ENCODE data around the gene PPP1R14C. TPM values are rescaled to one million over a fixed set of nuclear protein-coding genes. Genes with fewer than 3 reads are reported as not detected.

The PPP1R14C gene
- total and polyA plus RNA-seq, 10 donors = 0.06 to 0.39 (median 0.18) TPM; not detected in 4

DNA sequence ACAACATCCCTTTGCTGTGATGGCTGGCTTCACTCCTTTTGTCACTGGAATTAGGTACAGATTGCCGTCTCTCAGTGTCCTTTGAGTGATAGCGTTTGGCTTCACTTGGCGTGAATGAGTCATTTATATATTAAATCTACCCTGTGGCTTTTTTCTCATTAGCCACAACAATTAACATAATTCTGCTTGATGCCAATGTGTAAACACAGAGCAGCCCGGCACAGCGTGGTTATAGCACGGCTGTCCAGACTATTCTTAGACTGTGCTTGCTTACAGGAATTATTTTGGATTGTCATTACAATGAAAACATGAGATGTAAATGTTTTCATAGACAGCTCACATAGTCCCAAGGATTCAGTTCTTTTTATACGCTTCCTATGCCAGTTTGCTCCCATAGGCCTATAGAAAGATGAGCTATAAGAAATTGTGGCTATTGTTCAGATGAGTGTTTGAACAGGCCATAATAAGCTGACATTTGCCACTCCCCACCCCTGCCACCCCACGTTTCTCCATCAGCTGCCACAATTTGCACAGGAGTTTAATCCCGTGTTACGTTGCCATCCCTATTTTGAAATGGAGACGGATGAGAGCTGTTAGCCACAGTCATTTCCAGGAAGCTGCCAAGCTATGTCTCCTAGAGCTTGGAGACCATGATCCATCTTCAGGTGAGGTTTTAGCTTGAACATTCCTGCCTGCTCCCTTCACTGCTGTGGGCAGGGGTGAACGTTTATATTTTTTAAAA is 65.9 kb downstream of the PPP1R14C start:
- 85 to 91% (median 86%) methylated on average over 12 of the region's 12 CpGs for WGBS, 5 donors
- TF ChIP-seq POLR2AphosphoS5 (IDR thresholded peaks at IDR 0.05) (no peak), POLR2A (IDR thresholded peaks at IDR 0.05) (no peak)
- TF ChIP-seq, protein P1, sequence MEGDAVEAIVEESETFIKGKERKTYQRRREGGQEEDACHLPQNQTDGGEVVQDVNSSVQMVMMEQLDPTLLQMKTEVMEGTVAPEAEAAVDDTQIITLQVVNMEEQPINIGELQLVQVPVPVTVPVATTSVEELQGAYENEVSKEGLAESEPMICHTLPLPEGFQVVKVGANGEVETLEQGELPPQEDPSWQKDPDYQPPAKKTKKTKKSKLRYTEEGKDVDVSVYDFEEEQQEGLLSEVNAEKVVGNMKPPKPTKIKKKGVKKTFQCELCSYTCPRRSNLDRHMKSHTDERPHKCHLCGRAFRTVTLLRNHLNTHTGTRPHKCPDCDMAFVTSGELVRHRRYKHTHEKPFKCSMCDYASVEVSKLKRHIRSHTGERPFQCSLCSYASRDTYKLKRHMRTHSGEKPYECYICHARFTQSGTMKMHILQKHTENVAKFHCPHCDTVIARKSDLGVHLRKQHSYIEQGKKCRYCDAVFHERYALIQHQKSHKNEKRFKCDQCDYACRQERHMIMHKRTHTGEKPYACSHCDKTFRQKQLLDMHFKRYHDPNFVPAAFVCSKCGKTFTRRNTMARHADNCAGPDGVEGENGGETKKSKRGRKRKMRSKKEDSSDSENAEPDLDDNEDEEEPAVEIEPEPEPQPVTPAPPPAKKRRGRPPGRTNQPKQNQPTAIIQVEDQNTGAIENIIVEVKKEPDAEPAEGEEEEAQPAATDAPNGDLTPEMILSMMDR (IDR thresholded peaks at IDR 0.05 in 8 of 11, conservative IDR thresholded peaks at IDR 0.05 in 3 of 11) = no peak
- H3K27ac ChIP-seq = no peak overlapping the region
- DNase-seq = no peak
- no peak overlapping the region for H3K4me3 ChIP-seq
- peaks cover 0 to 34% (median 0%) of the 10 kb centered on the region in 7 donors for H3K27me3 ChIP-seq (replicated peaks in 1 of 7)
- H3K4me1 ChIP-seq = peaks cover 6 to 30% (median 8%) of the 10 kb centered on the region in 6 donors
- no peaks in the 10 kb centered on the region for H3K36me3 ChIP-seq
- H3K9me3 ChIP-seq = no peaks in the 10 kb centered on the region
- intact Hi-C loops (cut with DNase I; ENCODE audit: low total_unique reads) = no loop called here

DNA sequence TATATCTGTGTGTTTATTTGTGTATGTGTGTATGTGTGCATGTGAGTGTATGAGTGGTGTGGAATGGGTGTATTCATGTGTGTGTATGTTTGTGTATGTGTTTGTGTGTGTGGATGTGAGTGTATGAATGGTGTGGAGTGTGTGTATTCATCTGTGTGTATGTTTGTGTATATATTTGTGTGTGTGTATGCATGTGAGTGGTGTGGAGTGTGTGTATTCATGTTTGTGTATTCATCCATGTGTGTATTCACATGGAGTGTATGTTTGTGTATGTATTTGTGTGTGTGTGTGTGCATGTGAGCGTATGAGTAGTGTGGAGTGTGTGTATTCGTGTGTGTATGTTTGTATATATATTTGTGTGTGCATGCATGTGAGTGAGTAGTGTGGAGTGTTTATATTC is 66.6 kb downstream of the PPP1R14C start:
- no peak for DNase-seq
- TF ChIP-seq POLR2AphosphoS5 (IDR thresholded peaks at IDR 0.05) (no peak), POLR2A (IDR thresholded peaks at IDR 0.05) (no peak)
- TF ChIP-seq, protein P1 (IDR thresholded peaks at IDR 0.05 in 8 of 11, conservative IDR thresholded peaks at IDR 0.05 in 3 of 11) = no peak
- Histone ChIP-seq H3K36me3 (no peaks in the 10 kb centered on the region), H3K27ac (no peak overlapping the region), H3K4me3 (no peak overlapping the region), H3K4me1 (peaks cover 6 to 28% (median 8%) of the 10 kb centered on the region in 6 donors), H3K9me3 (no peaks in the 10 kb centered on the region), H3K27me3 (replicated peaks in 1 of 7) (peaks cover 0 to 34% (median 0%) of the 10 kb centered on the region in 7 donors)
- 87 to 97% (median 91%) methylated on average over 2 of the region's 2 CpGs for WGBS, 5 donors
- intact Hi-C loops (cut with DNase I; ENCODE audit: low total_unique reads) = no loop called here

DNA sequence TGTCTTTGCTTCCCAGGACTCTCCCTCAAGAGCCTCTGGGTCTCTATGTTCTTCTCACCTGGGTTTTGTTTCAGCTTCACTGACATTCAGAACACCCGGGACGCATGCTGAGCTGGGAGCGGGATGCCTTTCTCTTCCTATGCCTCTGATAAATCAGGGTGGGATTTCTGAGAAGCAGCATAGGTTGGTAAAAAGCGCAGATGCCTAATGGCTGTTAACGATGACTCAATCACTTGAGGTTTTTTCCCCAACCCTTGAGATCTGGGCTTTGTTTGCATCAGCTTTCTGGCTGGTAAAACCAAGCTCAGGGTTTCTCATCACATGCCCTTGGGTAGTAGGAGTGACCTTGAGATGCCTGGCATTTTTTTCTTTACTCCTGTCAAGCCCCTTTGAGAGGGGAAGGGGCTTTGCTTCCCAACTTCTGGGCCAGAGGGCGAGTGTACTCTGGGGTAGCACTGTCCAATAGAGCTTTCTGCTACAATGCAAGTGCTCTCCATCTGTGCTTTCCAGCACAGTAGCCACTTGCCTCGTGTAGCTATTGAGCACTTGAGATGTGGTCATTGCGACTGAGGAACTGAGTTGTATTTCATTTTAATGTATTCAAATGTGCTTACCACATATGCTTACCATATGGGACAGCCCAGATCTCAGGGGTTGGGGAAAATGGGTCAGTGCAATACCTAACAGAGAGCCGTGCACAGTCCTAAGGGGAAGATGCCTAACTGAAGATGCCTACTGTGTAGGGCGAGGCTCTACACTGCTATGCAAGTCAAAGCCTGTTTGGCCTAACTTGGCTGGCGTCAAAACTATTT is 69.1 kb downstream of the PPP1R14C start:
- 86 to 94% (median 89%) methylated on average over 11 of the region's 11 CpGs for WGBS, 5 donors
- Histone ChIP-seq H3K27ac (no peak overlapping the region), H3K36me3 (no peaks in the 10 kb centered on the region), H3K27me3 (replicated peaks in 1 of 7) (peaks cover 0 to 35% (median 0%) of the 10 kb centered on the region in 7 donors), H3K4me1 (peaks cover 0 to 14% (median 6%) of the 10 kb centered on the region in 6 donors), H3K9me3 (no peaks in the 10 kb centered on the region), H3K4me3 (no peak overlapping the region)
- intact Hi-C loops (cut with DNase I; ENCODE audit: low total_unique reads) = no loop called here
- DNase-seq = no peak
- TF ChIP-seq, protein P1 (IDR thresholded peaks at IDR 0.05 in 8 of 11, conservative IDR thresholded peaks at IDR 0.05 in 3 of 11) = no peak
- TF ChIP-seq POLR2A (IDR thresholded peaks at IDR 0.05) = no peak
- no peak for TF ChIP-seq POLR2AphosphoS5 (IDR thresholded peaks at IDR 0.05)

DNA sequence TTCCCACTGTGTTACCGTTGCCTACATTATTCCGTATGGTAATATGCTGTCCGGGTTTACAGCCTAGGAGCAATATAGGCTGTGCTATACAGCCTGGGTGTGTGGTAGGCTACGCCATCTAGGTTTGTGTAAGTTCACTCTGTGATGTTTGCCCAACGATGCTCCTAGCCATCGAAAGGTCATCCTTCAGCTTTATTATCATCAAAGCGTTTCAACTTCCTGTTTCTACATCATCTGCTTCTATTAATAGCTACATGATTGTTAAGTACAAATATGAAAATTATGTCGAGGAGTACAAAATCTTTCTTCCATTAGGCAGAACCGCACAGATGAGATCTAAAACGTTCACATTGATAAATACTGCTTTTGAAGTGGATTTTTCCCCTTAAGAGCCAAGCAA is 69.9 kb downstream of the PPP1R14C start:
- WGBS, 5 donors = 47 to 68% (median 53%) methylated on average over 10 of the region's 10 CpGs
- Histone ChIP-seq H3K27me3 (replicated peaks in 1 of 7) (peaks cover 0 to 31% (median 0%) of the 10 kb centered on the region in 7 donors), H3K36me3 (no peaks in the 10 kb centered on the region), H3K9me3 (no peaks in the 10 kb centered on the region), H3K4me1 (peaks cover 0 to 14% (median 6%) of the 10 kb centered on the region in 6 donors), H3K4me3 (no peak overlapping the region), H3K27ac (peak overlapping the region in 2 of 8 donors; percentile 4 to 45)
- TF ChIP-seq POLR2AphosphoS5 (IDR thresholded peaks at IDR 0.05) = no peak
- no peak for TF ChIP-seq POLR2A (IDR thresholded peaks at IDR 0.05)
- TF ChIP-seq, protein P1 (IDR thresholded peaks at IDR 0.05 in 8 of 11, conservative IDR thresholded peaks at IDR 0.05 in 3 of 11) = no peak
- DNase-seq = no peak
- intact Hi-C loops (cut with DNase I; ENCODE audit: low total_unique reads) = no loop called here
